Choroid plexus epithelial cell (primary cell): ENCODE results near the gene ARL6.
"Not testable (repeated sequence)": the region's sequence is repeated elsewhere in the genome, so short reads cannot be mapped to it uniquely, and the experiment has no call there.

ENCODE experiments used
- DNase-seq: peaks from one replicate; pipeline ENCODE4 v3.0.0-alpha.2; 2010; ENCODE audit warnings: low read depth
- H3K4me3 ChIP-seq: 2 replicates; pipeline ENCODE4 v1.5.1; 2011; ENCODE audit warnings: low read depth, mild to moderate bottlenecking, control low read depth, low read length, moderate library complexity
- TF ChIP-seq, protein P1 (sequence below): conservative IDR thresholded peaks from 2 replicates; pipeline ENCODE4 v1.5.1; 2011; ENCODE audit warnings: low read depth, mild to moderate bottlenecking, control low read depth, inconsistent platforms, low read length, moderate library complexity

The ARL6 gene

DNA sequence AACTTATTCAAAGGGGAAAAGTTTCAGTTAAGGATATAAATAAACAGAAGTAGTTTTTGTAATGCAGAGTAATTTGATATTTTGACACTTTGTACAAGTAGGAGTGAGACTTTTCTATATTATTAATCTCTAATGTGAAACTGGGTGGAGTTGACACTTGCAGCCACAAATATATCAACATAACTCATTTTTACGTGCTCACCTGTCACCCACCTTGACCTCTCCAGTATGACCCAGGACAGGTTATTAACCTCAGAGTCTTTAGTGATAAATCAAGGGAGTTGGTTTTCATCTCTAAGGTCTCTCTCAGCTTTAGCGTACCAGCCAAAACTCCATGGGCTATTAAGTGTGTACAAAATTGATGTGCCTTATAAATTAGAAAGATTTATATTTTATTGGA lies 64.6 kb downstream of the ARL6 start:
- DNase-seq = no peak
- no peak overlapping the region for H3K4me3 ChIP-seq
- TF ChIP-seq, protein P1, sequence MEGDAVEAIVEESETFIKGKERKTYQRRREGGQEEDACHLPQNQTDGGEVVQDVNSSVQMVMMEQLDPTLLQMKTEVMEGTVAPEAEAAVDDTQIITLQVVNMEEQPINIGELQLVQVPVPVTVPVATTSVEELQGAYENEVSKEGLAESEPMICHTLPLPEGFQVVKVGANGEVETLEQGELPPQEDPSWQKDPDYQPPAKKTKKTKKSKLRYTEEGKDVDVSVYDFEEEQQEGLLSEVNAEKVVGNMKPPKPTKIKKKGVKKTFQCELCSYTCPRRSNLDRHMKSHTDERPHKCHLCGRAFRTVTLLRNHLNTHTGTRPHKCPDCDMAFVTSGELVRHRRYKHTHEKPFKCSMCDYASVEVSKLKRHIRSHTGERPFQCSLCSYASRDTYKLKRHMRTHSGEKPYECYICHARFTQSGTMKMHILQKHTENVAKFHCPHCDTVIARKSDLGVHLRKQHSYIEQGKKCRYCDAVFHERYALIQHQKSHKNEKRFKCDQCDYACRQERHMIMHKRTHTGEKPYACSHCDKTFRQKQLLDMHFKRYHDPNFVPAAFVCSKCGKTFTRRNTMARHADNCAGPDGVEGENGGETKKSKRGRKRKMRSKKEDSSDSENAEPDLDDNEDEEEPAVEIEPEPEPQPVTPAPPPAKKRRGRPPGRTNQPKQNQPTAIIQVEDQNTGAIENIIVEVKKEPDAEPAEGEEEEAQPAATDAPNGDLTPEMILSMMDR = no peak

DNA sequence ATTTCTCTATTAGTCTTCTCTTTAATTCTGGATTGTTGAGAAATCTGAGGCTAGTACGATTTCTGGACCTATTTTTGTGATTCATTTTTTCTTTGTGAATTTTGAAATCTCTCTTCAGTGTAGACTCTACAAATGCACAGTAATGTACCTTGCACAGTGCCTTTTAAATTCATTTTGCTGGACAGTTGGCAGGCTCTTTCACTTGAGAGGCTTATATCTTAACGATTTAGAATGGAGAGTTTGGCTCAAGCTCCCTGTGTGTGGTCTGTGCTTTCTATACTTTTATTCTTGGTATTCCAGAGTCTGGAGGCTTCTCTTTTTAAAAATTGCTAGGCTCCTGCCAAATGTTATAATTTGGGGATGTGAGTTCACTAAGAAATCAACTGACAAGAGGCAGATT lies 66.1 kb downstream of the ARL6 start:
- H3K4me3 ChIP-seq = no peak overlapping the region
- TF ChIP-seq, protein P1 = no peak
- no peak for DNase-seq

DNA sequence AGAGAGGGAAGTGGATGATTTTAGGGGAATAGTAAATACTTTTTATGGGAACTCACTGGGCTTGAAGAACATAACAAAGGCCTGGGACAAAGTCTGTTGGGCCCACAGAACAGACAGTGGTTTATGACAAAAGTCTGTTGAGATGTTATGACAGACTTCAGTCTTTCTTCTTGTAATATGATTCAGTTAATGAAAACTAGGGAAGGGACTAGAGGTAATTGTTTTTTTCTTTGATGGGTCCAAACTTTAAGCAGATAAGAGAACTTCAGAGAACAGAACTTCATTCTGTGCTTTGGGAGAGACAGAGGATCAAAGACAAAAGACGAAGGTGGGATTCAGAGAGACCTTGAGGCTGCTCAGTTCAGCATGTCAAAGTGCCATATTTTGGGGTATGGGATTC lies 66.6 kb downstream of the ARL6 start:
- TF ChIP-seq, protein P1 = no peak
- DNase-seq = no peak
- H3K4me3 ChIP-seq = no peak overlapping the region

DNA sequence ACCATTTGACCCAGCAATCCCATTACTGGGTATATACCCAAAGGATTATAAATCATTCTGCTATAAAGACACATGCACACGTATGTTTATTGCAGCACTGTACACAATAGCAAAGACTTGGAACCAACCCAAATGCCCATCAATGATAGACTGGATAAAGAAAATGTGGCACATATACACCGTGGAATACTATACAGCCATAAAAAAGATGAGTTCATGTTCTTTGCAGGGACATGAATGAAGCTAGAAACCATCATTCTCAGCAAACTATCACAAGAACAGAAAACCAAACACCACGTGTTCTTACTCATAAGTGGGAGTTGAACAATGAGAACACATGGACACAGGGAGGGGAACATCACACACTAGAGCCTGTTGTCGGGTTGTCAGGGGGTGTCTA lies 68.6 kb downstream of the ARL6 start:
- DNase-seq, H3K4me3 ChIP-seq: not testable (repeated sequence)

DNA sequence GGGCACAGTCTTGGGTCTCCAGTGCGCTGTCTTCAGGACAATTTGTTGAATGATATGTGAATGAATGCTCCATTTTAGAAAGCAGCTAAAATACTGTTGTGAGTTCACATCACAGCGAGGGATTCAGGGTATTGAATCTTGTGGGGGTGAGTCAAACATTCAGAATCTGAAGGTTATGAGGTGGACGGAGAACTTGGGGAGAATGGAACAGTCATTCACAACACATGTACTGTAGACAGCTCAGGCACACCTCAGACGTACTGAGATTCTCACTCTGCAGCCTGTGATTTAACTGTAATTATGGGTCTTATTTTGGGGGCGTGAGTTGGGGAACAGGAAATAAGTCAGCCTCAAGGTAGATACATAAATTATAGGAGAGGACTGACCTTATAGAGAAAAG lies 71.2 kb downstream of the ARL6 start:
- H3K4me3 ChIP-seq = no peak overlapping the region
- TF ChIP-seq, protein P1 = no peak
- peak; percentile 78 for DNase-seq

DNA sequence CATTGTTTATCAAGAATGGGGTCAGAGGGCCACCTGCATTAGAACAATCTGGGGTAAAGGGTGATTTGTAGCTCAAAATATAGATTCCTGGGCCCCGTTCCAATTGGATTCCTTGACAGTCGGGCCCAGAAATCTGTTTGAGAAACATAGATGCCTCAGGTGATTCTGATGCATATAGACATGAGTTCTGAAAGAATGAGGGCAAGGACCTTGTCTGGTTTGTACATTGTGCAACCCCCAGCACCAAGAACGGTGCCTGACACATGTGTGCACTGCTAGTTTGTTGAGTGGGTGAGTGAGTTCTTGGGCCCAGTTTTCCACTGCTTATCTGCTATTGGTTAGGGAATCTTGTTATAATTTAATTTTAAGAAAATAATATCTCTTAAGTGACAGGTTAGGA lies 73.8 kb downstream of the ARL6 start:
- TF ChIP-seq, protein P1 = no peak
- DNase-seq = peak; percentile 63

DNA sequence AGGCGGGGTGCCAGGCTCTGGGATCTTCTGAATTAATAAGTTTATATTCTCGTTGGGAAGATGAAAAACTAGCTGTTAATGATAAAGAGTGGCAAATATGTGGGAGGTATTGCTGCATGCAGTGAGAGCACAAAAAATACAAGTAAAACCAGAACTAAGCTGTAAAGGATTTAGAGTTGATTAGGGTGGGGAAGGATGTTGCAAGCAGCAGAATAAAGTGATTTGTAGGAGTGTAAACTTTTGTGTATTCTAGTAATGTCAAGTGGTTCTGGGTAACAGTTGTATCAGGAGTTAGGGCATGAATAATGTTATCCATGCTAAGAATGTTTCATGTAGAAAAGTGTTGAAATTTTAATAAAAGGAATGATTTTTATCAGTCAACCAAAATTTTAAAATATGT lies 75.4 kb downstream of the ARL6 start:
- no peak for DNase-seq
- no peak overlapping the region for H3K4me3 ChIP-seq
- TF ChIP-seq, protein P1 = no peak

More for the DNA sequence above, 73.8 kb downstream of the ARL6 start:
- no peak overlapping the region for H3K4me3 ChIP-seq

DNA sequence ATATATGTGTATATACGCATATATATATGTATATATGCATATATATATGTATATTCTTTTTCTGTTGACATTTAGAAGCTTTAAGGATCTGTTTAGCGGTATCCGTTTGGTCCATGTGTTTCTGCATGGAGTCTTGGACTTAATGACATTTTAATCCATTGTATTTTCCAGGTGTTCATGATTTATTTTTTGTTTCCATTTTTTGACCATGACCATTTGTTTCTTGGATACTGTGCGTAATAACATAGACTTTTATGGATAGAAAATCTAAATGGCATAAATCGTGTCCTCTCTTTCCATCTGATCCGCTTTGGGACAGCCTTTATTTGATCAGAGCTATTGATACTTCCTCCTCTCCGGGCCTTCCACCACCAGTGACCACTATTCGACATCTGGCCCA lies 76.7 kb downstream of the ARL6 start:
- TF ChIP-seq, protein P1 = no peak
- H3K4me3 ChIP-seq = no peak overlapping the region

More for the DNA sequence above, 76.7 kb downstream of the ARL6 start:
- DNase-seq = no peak
